Measurements from ENCODE around the gene APIP.

APIP gene

GRCh38 chr11:34957606-34958005, 41.4 kb upstream of the APIP start:
- no peak for DNase-seq (ENCODE audit: low spot score)
- TF ChIP-seq CTCF (IDR thresholded peaks at IDR 0.05; ENCODE audit: extremely low read depth, insufficient read depth, missing control alignments) = no peak
- in situ Hi-C loops (cut with MboI; ENCODE audit: low pct_unique_long_range_greater_than_20kb, low sequenced_read_pairs, unreplicated experiment) = no loop called here

- in situ Hi-C loops (cut with MboI; ENCODE audit: low pct_unique_long_range_greater_than_20kb, low sequenced_read_pairs, unreplicated experiment) = no loop called here
- no peak for DNase-seq (ENCODE audit: low spot score)
Observed at GRCh38 chr11:34957206-34957605, 41.0 kb upstream of the APIP start.

GRCh38 chr11:34953955-34954354, 37.8 kb upstream of the APIP start:
- in situ Hi-C loops (cut with MboI; ENCODE audit: low pct_unique_long_range_greater_than_20kb, low sequenced_read_pairs, unreplicated experiment) = no loop called here
- TF ChIP-seq CTCF (IDR thresholded peaks at IDR 0.05; ENCODE audit: extremely low read depth, insufficient read depth, missing control alignments) = no peak
- no peak for DNase-seq (ENCODE audit: low spot score)

More at GRCh38 chr11:34957206-34957605, 41.0 kb upstream of the APIP start:
- no peak for TF ChIP-seq CTCF (IDR thresholded peaks at IDR 0.05; ENCODE audit: extremely low read depth, insufficient read depth, missing control alignments)

GRCh38 chr11:34948696-34949095, 32.5 kb upstream of the APIP start:
- in situ Hi-C loops (cut with MboI; ENCODE audit: low pct_unique_long_range_greater_than_20kb, low sequenced_read_pairs, unreplicated experiment) = no loop called here
- TF ChIP-seq CTCF (IDR thresholded peaks at IDR 0.05; ENCODE audit: extremely low read depth, insufficient read depth, missing control alignments) = no peak
- DNase-seq (ENCODE audit: low spot score) = no peak

GRCh38 chr11:34944692-34945091, 28.5 kb upstream of the APIP start:
- TF ChIP-seq CTCF (IDR thresholded peaks at IDR 0.05; ENCODE audit: extremely low read depth, insufficient read depth, missing control alignments) = no peak
- in situ Hi-C loops (cut with MboI; ENCODE audit: low pct_unique_long_range_greater_than_20kb, low sequenced_read_pairs, unreplicated experiment) = no loop called here

GRCh38 chr11:34941688-34942087, 25.5 kb upstream of the APIP start:
- no peak for DNase-seq (ENCODE audit: low spot score)
- in situ Hi-C loops (cut with MboI; ENCODE audit: low pct_unique_long_range_greater_than_20kb, low sequenced_read_pairs, unreplicated experiment) = no loop called here
- TF ChIP-seq CTCF (IDR thresholded peaks at IDR 0.05; ENCODE audit: extremely low read depth, insufficient read depth, missing control alignments) = no peak

More at GRCh38 chr11:34944692-34945091, 28.5 kb upstream of the APIP start:
- DNase-seq (ENCODE audit: low spot score) = no peak

Data from GM13977 (cell line).